Right atrium auricular region (tissue), 2 donors: ENCODE measurements around the gene KCNQ1. TPM values are rescaled to one million over a fixed set of nuclear protein-coding genes. Genes with fewer than 3 reads are reported as not detected.

Experiments
- DNase-seq: peaks from one replicate; pipeline ENCODE4 v3.0.0-alpha.2; 2019; ENCODE audit warnings: low spot score
- H3K27ac ChIP-seq, 2 donors: fragments of 200-600 bp; sonication (generic); 1 replicate in 1 of 2; 2 replicates in 1 of 2; pipeline ENCODE4 v1.5.1; 2016 to 2019
- H3K27me3 ChIP-seq, 2 donors: fragments of 200-600 bp; sonication (generic); one replicate each; pipeline versions ENCODE4 v1.5.1 to v1.6.0; 2017 to 2019
- H3K36me3 ChIP-seq: fragments of 200-600 bp; sonication (generic); one replicate; pipeline ENCODE4 v1.5.1; 2016
- H3K4me1 ChIP-seq, 2 donors: fragments of 200-600 bp; sonication (generic); one replicate each; pipeline versions ENCODE4 v1.5.1 to v1.6.0; 2017 to 2019
- H3K4me3 ChIP-seq, 2 donors: fragments of 200-600 bp; sonication (generic); 1 replicate in 1 of 2; 2 replicates in 1 of 2; pipeline ENCODE4 v1.5.1; 2017 to 2019; ENCODE audit warnings: mild to moderate bottlenecking in 1 of 2, moderate library complexity in 1 of 2
- H3K9me3 ChIP-seq, 2 donors: fragments of 200-600 bp; sonication (generic); one replicate each; pipeline ENCODE4 v1.5.1; 2019
- CTCF ChIP-seq, 2 donors: fragments of 200-600 bp; sonication (generic); IDR thresholded peaks; one replicate each; pipeline ENCODE4 v1.5.1; 2019; ENCODE audit warnings: antibody characterized with exemption in 2 of 2
- total RNA-seq, 2 donors: library from RNA; depleted of rRNA; stranded (reverse); fragments of >200 nt; gene quantifications; one replicate each; pipeline ENCODE4 v1.1.0, GENCODE V29; 2016

The KCNQ1 gene
- total RNA-seq, 2 donors from 2014 or later: 12.7 to 25.1 TPM

GRCh38 chr11:2580061-2580421 lies 135.2 kb downstream of the KCNQ1 start:
- no peaks in the 10 kb centered on the region for H3K36me3 ChIP-seq
- H3K4me1 ChIP-seq: peaks cover 0 to 14% of the 10 kb centered on the region in 2 donors
- no peak overlapping the region for H3K4me3 ChIP-seq
- TF ChIP-seq CTCF (IDR thresholded peaks at IDR 0.05): no peak
- no peak overlapping the region for H3K27ac ChIP-seq
- DNase-seq: no peak
- no peaks in the 10 kb centered on the region for H3K9me3 ChIP-seq
- no peaks in the 10 kb centered on the region for H3K27me3 ChIP-seq

- peaks cover 0 to 14% of the 10 kb centered on the region in 2 donors for H3K4me1 ChIP-seq
- no peaks in the 10 kb centered on the region for H3K9me3 ChIP-seq
- TF ChIP-seq CTCF (IDR thresholded peaks at IDR 0.05): no peak
- no peak overlapping the region for H3K27ac ChIP-seq
- H3K36me3 ChIP-seq: no peaks in the 10 kb centered on the region
- H3K27me3 ChIP-seq: no peaks in the 10 kb centered on the region
- H3K4me3 ChIP-seq: no peak overlapping the region
- DNase-seq: no peak
Measured at GRCh38 chr11:2580571-2581001, 135.8 kb downstream of the KCNQ1 start.

GRCh38 chr11:2581151-2581930 lies 136.5 kb downstream of the KCNQ1 start:
- H3K4me3 ChIP-seq: no peak overlapping the region
- TF ChIP-seq CTCF (IDR thresholded peaks at IDR 0.05): no peak
- H3K9me3 ChIP-seq: no peaks in the 10 kb centered on the region
- no peak for DNase-seq
- H3K27ac ChIP-seq: no peak overlapping the region
- H3K27me3 ChIP-seq: no peaks in the 10 kb centered on the region
- H3K4me1 ChIP-seq: peaks cover 0 to 14% of the 10 kb centered on the region in 2 donors
- H3K36me3 ChIP-seq: no peaks in the 10 kb centered on the region

- Histone ChIP-seq H3K27ac (no peak overlapping the region), H3K27me3 (no peaks in the 10 kb centered on the region), H3K4me1 (peaks cover 0 to 14% of the 10 kb centered on the region in 2 donors), H3K36me3 (no peaks in the 10 kb centered on the region), H3K9me3 (no peaks in the 10 kb centered on the region), H3K4me3 (no peak overlapping the region)
- TF ChIP-seq CTCF (IDR thresholded peaks at IDR 0.05): no peak
- DNase-seq: no peak
Measured at GRCh38 chr11:2581931-2582350, 137.1 kb downstream of the KCNQ1 start.

GRCh38 chr11:2582351-2582945 lies 137.6 kb downstream of the KCNQ1 start:
- Histone ChIP-seq H3K27me3 (no peaks in the 10 kb centered on the region), H3K4me3 (no peak overlapping the region), H3K9me3 (no peaks in the 10 kb centered on the region), H3K4me1 (peaks cover 0 to 10% of the 10 kb centered on the region in 2 donors), H3K27ac (no peak overlapping the region), H3K36me3 (no peaks in the 10 kb centered on the region)
- TF ChIP-seq CTCF (IDR thresholded peaks at IDR 0.05): no peak
- no peak for DNase-seq
